Measurements from ENCODE around the gene PRKD1. TPM values are rescaled to one million over a fixed set of nuclear protein-coding genes. Genes with fewer than 3 reads are reported as not detected.

The PRKD1 gene
- total RNA-seq, 4 donors from 2014 or later: 3.5 to 6.4 (median 4.4) TPM

DNA sequence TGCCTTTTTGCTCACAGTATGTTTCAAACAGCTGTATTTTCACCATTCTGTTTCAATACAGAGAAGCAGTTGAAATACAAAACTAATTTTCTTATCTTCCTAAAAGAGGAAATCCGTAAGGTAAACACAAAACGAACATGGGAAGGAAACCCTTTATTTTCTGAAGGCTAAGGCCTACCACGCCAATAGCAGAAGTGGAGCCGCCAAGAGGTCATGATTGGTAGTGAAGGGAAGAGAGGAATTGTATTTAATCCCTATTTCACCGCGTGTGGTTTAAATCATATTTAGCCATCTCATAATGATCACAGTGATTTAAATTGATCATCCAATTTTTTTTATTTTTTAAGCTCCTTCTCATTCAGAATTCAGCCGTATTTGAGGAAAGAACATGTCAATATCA lies 398.2 kb downstream of the PRKD1 start:
- 55 to 61% methylated on average over 7 of the region's 7 CpGs for WGBS, 2 donors (ENCODE audit: low coverage in 1 of 2)
- DNase-seq: no peak
- in situ Hi-C loops (cut with MboI; ENCODE audit: low pct_ligation_motif_present in 1 of 4, low pct_unique_long_range_greater_than_20kb in 1 of 4, low sequenced_read_pairs in 3 of 4): loop anchor here in 2 of 4 donors (25.0 kb wide), 1 partner anchor 767 kb away; the partner anchor contains the start of gene FOXG1 (in 2 of the 2)
- H3K9me3 ChIP-seq: no peaks in the 10 kb centered on the region
- no peaks in the 10 kb centered on the region for H3K36me3 ChIP-seq
- no peaks in the 10 kb centered on the region for H3K27me3 ChIP-seq
- intact Hi-C loops (cut with DNase I; ENCODE audit: low total_unique reads): no loop called here
- H3K27ac ChIP-seq: no peak overlapping the region
- no peaks in the 10 kb centered on the region for H3K4me1 ChIP-seq
- TF ChIP-seq POLR2A (IDR thresholded peaks at IDR 0.05) (no peak), EP300 (IDR thresholded peaks at IDR 0.05; ENCODE audit: low read depth) (no peak), POLR2AphosphoS5 (IDR thresholded peaks at IDR 0.05) (no peak)
- TF ChIP-seq, protein P1, sequence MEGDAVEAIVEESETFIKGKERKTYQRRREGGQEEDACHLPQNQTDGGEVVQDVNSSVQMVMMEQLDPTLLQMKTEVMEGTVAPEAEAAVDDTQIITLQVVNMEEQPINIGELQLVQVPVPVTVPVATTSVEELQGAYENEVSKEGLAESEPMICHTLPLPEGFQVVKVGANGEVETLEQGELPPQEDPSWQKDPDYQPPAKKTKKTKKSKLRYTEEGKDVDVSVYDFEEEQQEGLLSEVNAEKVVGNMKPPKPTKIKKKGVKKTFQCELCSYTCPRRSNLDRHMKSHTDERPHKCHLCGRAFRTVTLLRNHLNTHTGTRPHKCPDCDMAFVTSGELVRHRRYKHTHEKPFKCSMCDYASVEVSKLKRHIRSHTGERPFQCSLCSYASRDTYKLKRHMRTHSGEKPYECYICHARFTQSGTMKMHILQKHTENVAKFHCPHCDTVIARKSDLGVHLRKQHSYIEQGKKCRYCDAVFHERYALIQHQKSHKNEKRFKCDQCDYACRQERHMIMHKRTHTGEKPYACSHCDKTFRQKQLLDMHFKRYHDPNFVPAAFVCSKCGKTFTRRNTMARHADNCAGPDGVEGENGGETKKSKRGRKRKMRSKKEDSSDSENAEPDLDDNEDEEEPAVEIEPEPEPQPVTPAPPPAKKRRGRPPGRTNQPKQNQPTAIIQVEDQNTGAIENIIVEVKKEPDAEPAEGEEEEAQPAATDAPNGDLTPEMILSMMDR (IDR thresholded peaks at IDR 0.05): peak in 1 of 5 experiments; percentile 6
- no peak overlapping the region for H3K4me3 ChIP-seq

DNA sequence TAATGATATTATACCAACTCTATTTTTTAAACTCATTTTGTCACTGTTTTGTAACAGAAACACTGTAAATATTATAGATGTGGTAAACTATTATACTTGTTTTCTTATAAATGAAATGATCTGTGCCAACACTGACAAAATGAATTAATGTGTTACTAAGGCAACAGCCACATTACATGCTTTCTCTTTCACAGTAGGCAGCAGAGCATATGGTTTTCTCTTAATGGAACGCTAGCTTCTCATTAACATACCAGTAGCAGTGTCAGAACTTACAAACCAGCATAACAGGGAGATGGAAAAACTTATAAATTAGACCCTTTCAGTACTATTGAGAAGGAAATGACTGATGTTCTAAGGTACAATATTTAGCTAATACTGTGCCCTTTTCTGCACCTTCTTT lies 398.8 kb downstream of the PRKD1 start:
- Histone ChIP-seq H3K4me1 (no peaks in the 10 kb centered on the region), H3K36me3 (no peaks in the 10 kb centered on the region), H3K9me3 (no peaks in the 10 kb centered on the region), H3K27ac (no peak overlapping the region), H3K4me3 (no peak overlapping the region), H3K27me3 (no peaks in the 10 kb centered on the region)
- TF ChIP-seq, protein P1 (IDR thresholded peaks at IDR 0.05): no peak
- TF ChIP-seq POLR2AphosphoS5 (IDR thresholded peaks at IDR 0.05) (no peak), POLR2A (IDR thresholded peaks at IDR 0.05) (no peak), EP300 (IDR thresholded peaks at IDR 0.05; ENCODE audit: low read depth) (no peak)
- 20 to 28% methylated on average over 1 of the region's 1 CpG for WGBS, 2 donors (ENCODE audit: low coverage in 1 of 2)
- no peak for DNase-seq
- in situ Hi-C loops (cut with MboI; ENCODE audit: low pct_ligation_motif_present in 1 of 4, low pct_unique_long_range_greater_than_20kb in 1 of 4, low sequenced_read_pairs in 3 of 4) (loop anchor here in 2 of 4 donors (25.0 kb wide), 1 partner anchor 767 kb away; the partner anchor contains the start of gene FOXG1 (in 2 of the 2)), intact Hi-C loops (cut with DNase I; ENCODE audit: low total_unique reads) (no loop called here)

DNA sequence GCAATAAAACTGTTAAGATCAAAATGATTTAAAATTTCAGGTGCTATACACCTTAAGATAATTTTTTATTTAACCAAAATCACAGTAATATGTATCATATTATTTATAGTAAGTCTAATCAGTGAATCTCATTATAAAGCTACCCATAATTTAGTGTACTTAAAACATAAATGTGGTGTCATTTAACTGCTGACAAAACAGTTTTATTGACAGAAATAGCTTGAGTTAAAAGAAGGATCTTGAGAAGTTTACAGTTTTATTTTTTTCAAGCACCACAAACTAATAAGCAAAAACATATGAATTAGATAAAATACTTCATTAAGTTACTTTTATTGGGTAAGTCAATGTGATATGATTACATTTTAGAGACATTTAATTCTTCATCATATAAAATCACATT lies 400.4 kb downstream of the PRKD1 start:
- no peak overlapping the region for H3K4me3 ChIP-seq
- H3K9me3 ChIP-seq: no peaks in the 10 kb centered on the region
- intact Hi-C loops (cut with DNase I; ENCODE audit: low total_unique reads) (no loop called here), in situ Hi-C loops (cut with MboI; ENCODE audit: low pct_ligation_motif_present in 1 of 4, low pct_unique_long_range_greater_than_20kb in 1 of 4, low sequenced_read_pairs in 3 of 4) (loop anchor here in 2 of 4 donors (25.0 kb wide), 1 partner anchor 765 kb away; the partner anchor contains the start of gene FOXG1 (in 2 of the 2))
- no peak for DNase-seq
- no peak overlapping the region for H3K27ac ChIP-seq
- no peaks in the 10 kb centered on the region for H3K27me3 ChIP-seq
- no peaks in the 10 kb centered on the region for H3K36me3 ChIP-seq
- TF ChIP-seq EP300 (IDR thresholded peaks at IDR 0.05; ENCODE audit: low read depth) (no peak), POLR2A (IDR thresholded peaks at IDR 0.05) (no peak), POLR2AphosphoS5 (IDR thresholded peaks at IDR 0.05) (no peak)
- TF ChIP-seq, protein P1 (IDR thresholded peaks at IDR 0.05): no peak
- H3K4me1 ChIP-seq: no peaks in the 10 kb centered on the region

Small RNA genes lying within 50 kb of the gene (small RNA-seq; reads per million reads assigned to genes)
- 0 reads per million in 4 donors for gene RNU6-1234P
